Fibroblast of lung (primary cell): ENCODE data around the gene STX1B.

Experiments used
- EZH2 ChIP-seq: IDR thresholded peaks from 2 replicates; pipeline ENCODE4 v1.5.1; 2012; ENCODE audit warnings: low read length, control low read depth, mild to moderate bottlenecking; ENCODE audit errors: missing control alignments
- TF ChIP-seq, protein P1 (sequence below), 2 donors: IDR thresholded peaks in 1 of 2; conservative IDR thresholded peaks in 1 of 2; 1 replicate in 1 of 2; 2 replicates in 1 of 2; pipeline ENCODE4 v1.5.1; 2011 to 2012; ENCODE audit warnings: low read length in 2 of 2, control low read depth in 1 of 2, inconsistent platforms in 1 of 2, low read depth in 1 of 2, mild to moderate bottlenecking in 1 of 2

DNA sequence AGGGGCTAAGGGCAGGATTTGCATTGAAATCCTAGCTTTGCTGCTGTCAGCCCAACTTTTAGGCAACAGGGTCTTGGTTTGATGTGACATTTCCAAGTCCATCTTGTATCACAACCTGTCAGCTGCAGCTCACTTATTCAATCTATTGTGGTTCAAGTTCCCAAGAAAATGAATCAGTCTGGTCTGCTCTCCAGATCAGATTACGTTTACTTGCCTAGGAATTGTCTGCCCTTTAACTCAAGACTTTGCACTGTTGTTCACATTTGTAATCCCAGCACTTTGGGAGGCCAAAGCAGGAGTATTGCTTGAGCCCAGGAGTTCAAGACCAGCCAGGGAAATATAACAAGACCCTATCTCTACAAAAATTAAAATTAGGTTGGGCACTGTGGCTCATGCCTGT, 32.9 kb upstream of the STX1B start:
- no peak for TF ChIP-seq EZH2
- TF ChIP-seq, protein P1, sequence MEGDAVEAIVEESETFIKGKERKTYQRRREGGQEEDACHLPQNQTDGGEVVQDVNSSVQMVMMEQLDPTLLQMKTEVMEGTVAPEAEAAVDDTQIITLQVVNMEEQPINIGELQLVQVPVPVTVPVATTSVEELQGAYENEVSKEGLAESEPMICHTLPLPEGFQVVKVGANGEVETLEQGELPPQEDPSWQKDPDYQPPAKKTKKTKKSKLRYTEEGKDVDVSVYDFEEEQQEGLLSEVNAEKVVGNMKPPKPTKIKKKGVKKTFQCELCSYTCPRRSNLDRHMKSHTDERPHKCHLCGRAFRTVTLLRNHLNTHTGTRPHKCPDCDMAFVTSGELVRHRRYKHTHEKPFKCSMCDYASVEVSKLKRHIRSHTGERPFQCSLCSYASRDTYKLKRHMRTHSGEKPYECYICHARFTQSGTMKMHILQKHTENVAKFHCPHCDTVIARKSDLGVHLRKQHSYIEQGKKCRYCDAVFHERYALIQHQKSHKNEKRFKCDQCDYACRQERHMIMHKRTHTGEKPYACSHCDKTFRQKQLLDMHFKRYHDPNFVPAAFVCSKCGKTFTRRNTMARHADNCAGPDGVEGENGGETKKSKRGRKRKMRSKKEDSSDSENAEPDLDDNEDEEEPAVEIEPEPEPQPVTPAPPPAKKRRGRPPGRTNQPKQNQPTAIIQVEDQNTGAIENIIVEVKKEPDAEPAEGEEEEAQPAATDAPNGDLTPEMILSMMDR (conservative IDR thresholded peaks at IDR 0.05 in 1 of 2, IDR thresholded peaks at IDR 0.05 in 1 of 2; ENCODE audit: low read depth in 1 of 2, low read length in 2 of 2) = no peak
